Stimulated activated CD8-positive, alpha-beta memory T cell treated with anti-CD3 and anti-CD28 coated beads, Interleukin-4, amount 100 ng/mL, for 4 hours (primary cell): ENCODE data around the gene GRIP2.

Experiments
- DNase-seq, 2 donors: peaks; one replicate each; pipeline ENCODE4 v3.0.0-alpha.2; 2020; ENCODE audit warnings: low read depth in 2 of 2, low spot score in 1 of 2

Gene GRIP2

GRCh38 chr3:14507757-14508504 lies 32.2 kb downstream of the GRIP2 start:
- no peak for DNase-seq

GRCh38 chr3:14507305-14507741 lies 32.8 kb downstream of the GRIP2 start:
- no peak for DNase-seq

GRCh38 chr3:14506626-14507304 lies 33.4 kb downstream of the GRIP2 start:
- DNase-seq: no peak

GRCh38 chr3:14505803-14506500 lies 34.2 kb downstream of the GRIP2 start:
- DNase-seq: no peak

GRCh38 chr3:14505001-14505802 lies 34.9 kb downstream of the GRIP2 start:
- no peak for DNase-seq

- no peak for DNase-seq
These were observed 36.5 kb downstream of the GRIP2 start for GRCh38 chr3:14503706-14504065.

GRCh38 chr3:14503033-14503705 lies 37.0 kb downstream of the GRIP2 start:
- DNase-seq: no peak

- DNase-seq: no peak
These were observed 37.7 kb downstream of the GRIP2 start for GRCh38 chr3:14502472-14502871.

GRCh38 chr3:14497321-14497720 lies 42.8 kb downstream of the GRIP2 start:
- DNase-seq: no peak

GRCh38 chr3:14496351-14496750 lies 43.8 kb downstream of the GRIP2 start:
- no peak for DNase-seq

GRCh38 chr3:14494973-14495300 lies 45.2 kb downstream of the GRIP2 start:
- no peak for DNase-seq

GRCh38 chr3:14494279-14494972 lies 45.7 kb downstream of the GRIP2 start:
- no peak for DNase-seq

GRCh38 chr3:14492948-14493881 lies 46.9 kb downstream of the GRIP2 start:
- DNase-seq: no peak

- DNase-seq: no peak
These were observed 48.5 kb downstream of the GRIP2 start for GRCh38 chr3:14491396-14492190.

GRCh38 chr3:14490831-14491230 lies 49.3 kb downstream of the GRIP2 start:
- DNase-seq: no peak

GRCh38 chr3:14490255-14490654 lies 49.9 kb downstream of the GRIP2 start:
- DNase-seq: no peak

GRCh38 chr3:14489641-14490040 lies 50.5 kb downstream of the GRIP2 start:
- no peak for DNase-seq

- DNase-seq: no peak
These were observed 51.7 kb downstream of the GRIP2 start for GRCh38 chr3:14488286-14489041.
